ENCODE results near the gene SHISA8.

DNA sequence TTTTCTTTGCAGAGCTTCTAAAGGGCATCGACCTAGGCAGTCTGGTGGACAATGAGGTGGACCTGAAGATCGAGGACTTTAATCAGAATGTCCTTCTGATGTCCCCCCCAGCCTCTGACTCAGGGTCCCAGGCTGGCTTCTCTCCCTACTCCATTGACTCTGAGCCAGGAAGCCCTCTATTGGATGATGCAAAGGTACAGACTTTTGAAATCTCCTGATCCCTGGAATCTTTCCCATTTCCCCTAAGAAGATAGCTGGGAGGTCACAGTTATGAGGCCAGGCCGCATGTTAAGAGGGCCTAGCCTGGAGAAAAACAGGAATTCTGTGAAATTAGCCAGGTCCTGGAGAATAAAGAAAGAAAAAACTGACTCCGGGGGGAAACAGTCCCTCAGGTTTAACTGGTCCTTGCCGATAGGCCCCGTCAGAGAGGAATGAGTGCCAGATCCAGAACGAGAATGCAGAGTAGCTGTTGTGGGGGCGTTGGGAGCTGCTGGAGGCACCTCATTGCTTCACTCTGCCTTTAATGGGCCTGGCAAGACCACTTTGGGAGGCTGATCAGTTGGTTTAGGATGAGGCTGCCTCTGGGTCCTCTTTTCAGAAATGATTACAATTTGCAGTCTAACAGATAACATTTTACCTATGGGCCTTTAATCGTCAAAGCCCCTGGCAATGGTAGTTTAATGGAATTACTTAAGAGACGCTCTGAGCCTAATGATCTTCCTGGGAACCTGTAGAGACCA, 39.2 kb downstream of the SHISA8 start:
- TF ChIP-seq ELF4 (IDR thresholded peaks at IDR 0.05) = no peak
- no peak for TF ChIP-seq SP1 (IDR thresholded peaks at IDR 0.05)
- TF ChIP-seq FOXK2 (IDR thresholded peaks at IDR 0.05) = no peak

All from HEK293T (cell line).